Sigmoid colon (tissue), 4 donors: Measurements from ENCODE around the gene TBC1D10A.

Source experiments
- CTCF ChIP-seq, 4 experiments: fragments of 450-650 bp in 3 of 4; fragments of 200-600 bp in 1 of 4; IDR thresholded peaks; one replicate each; pipeline ENCODE4 v1.5.1; 2016 to 2019; ENCODE audit warnings: antibody characterized with exemption in 4 of 4, mild to moderate bottlenecking in 3 of 4, moderate library complexity in 2 of 4
- EP300 ChIP-seq, 4 donors: sonication (generic); formaldehyde crosslinking; IDR thresholded peaks; one replicate each; pipeline ENCODE4 v1.6.1; 2017; ENCODE audit warnings: antibody characterized with exemption in 4 of 4
- POLR2A ChIP-seq, 2 donors: fragments of 450-650 bp; IDR thresholded peaks; one replicate each; pipeline ENCODE4 v1.6.1; 2016; ENCODE audit warnings: antibody characterized with exemption in 2 of 2, mild to moderate bottlenecking in 2 of 2, moderate library complexity in 2 of 2
- POLR2AphosphoS5 ChIP-seq, 4 donors: sonication (generic); formaldehyde crosslinking; IDR thresholded peaks; one replicate each; pipeline ENCODE4 v1.6.1; 2017; ENCODE audit warnings: antibody characterized with exemption in 4 of 4

- TF ChIP-seq CTCF (IDR thresholded peaks at IDR 0.05) (no peak), POLR2A (IDR thresholded peaks at IDR 0.05) (no peak), POLR2AphosphoS5 (IDR thresholded peaks at IDR 0.05) (no peak), EP300 (IDR thresholded peaks at IDR 0.05) (no peak)
Measured at GRCh38 chr22:30284666-30285065, 42.1 kb downstream of the TBC1D10A start.
